Loucy (cell line): ENCODE results near the gene PTTG1IP.

ENCODE experiments used
- H2AFZ ChIP-seq: fragments of 200-600 bp; sonication (generic); 2 replicates; pipeline ENCODE4 v1.6.0; 2016; ENCODE audit warnings: antibody characterized with exemption, mild to moderate bottlenecking, low read length, moderate library complexity
- H3F3A ChIP-seq: fragments of 200-600 bp; 2 replicates; pipeline ENCODE4 v1.6.0; 2016; ENCODE audit warnings: antibody characterized with exemption, low read depth, mild to moderate bottlenecking
- H3K27me3 ChIP-seq: fragments of 200-600 bp; sonication (generic); 2 replicates; pipeline ENCODE4 v1.6.1; 2014; ENCODE audit warnings: low read length, mild to moderate bottlenecking; ENCODE audit not compliant: insufficient read depth, poor library complexity, severe bottlenecking
- H3K36me3 ChIP-seq: fragments of 200-600 bp; sonication (generic); 2 replicates; pipeline ENCODE4 v1.6.1; 2016; ENCODE audit warnings: low read length; ENCODE audit not compliant: insufficient read depth
- H3K4me1 ChIP-seq: fragments of 200-600 bp; sonication (generic); 2 replicates; pipeline ENCODE4 v1.5.1; 2014; ENCODE audit warnings: low read length, mild to moderate bottlenecking; ENCODE audit not compliant: insufficient read depth, poor library complexity, severe bottlenecking
- H3K4me2 ChIP-seq: fragments of 200-600 bp; sonication (generic); 2 replicates; pipeline ENCODE4 v1.6.0; 2014; ENCODE audit warnings: antibody characterized with exemption, low read length, low read depth, mild to moderate bottlenecking; ENCODE audit not compliant: poor library complexity, severe bottlenecking
- H3K4me3 ChIP-seq: fragments of 200-600 bp; sonication (generic); 2 replicates; pipeline ENCODE4 v1.5.1; 2014; ENCODE audit warnings: low read length, mild to moderate bottlenecking, mixed read lengths; ENCODE audit not compliant: poor library complexity, severe bottlenecking
- H3K79me2 ChIP-seq: fragments of 200-600 bp; sonication (generic); 2 replicates; pipeline ENCODE4 v1.6.1; 2014; ENCODE audit warnings: low read length; ENCODE audit not compliant: insufficient read depth
- H3K9ac ChIP-seq: fragments of 200-600 bp; sonication (generic); 2 replicates; pipeline ENCODE4 v1.6.0; 2014; ENCODE audit warnings: mild to moderate bottlenecking, low read depth, low read length, moderate library complexity; ENCODE audit not compliant: poor library complexity, severe bottlenecking
- H3K9me2 ChIP-seq: fragments of 200-600 bp; sonication (generic); replicated peaks from 2 replicates; pipeline ENCODE4 v1.6.1; 2016; ENCODE audit warnings: low read depth, low read length, mixed read lengths
- H3K9me3 ChIP-seq: fragments of 200-600 bp; sonication (generic); 2 replicates; pipeline ENCODE4 v1.6.1; 2014; ENCODE audit warnings: mild to moderate bottlenecking, antibody characterized with exemption, low read length, low read depth; ENCODE audit not compliant: insufficient read depth
- H4K20me1 ChIP-seq: fragments of 200-600 bp; sonication (generic); 2 replicates; pipeline ENCODE4 v1.6.0; 2014; ENCODE audit warnings: antibody characterized with exemption, low read length, mild to moderate bottlenecking; ENCODE audit not compliant: insufficient read depth, poor library complexity, severe bottlenecking
- CTCF ChIP-seq: fragments of 200-600 bp; sonication (generic); conservative IDR thresholded peaks from 2 replicates; pipeline ENCODE4 v1.5.1; 2014; ENCODE audit warnings: mild to moderate bottlenecking, antibody characterized with exemption, low read length
- EZH2phosphoT487 ChIP-seq: fragments of 200-600 bp; IDR thresholded peaks from 2 replicates; pipeline ENCODE4 v1.6.1; 2018; ENCODE audit warnings: antibody characterized with exemption, mild to moderate bottlenecking, moderate library complexity, borderline replicate concordance

PTTG1IP gene

GRCh38 chr21:44854664-44855446 lies 18.6 kb downstream of the PTTG1IP start:
- no peak for TF ChIP-seq CTCF
- no peak for TF ChIP-seq EZH2phosphoT487
- H3K36me3 ChIP-seq: peaks cover 97% of the 10 kb centered on the region
- H2AFZ ChIP-seq: no peak overlapping the region
- H3K79me2 ChIP-seq: peaks cover 68% of the 10 kb centered on the region; the same call in 1 of the 2 replicates
- H3K9me2 ChIP-seq: no peaks in the 10 kb centered on the region
- no peak overlapping the region for H3K9ac ChIP-seq
- no peaks in the 10 kb centered on the region for H3K4me1 ChIP-seq
- H3F3A ChIP-seq: no peaks in the 10 kb centered on the region
- H3K27me3 ChIP-seq: no peaks in the 10 kb centered on the region
- H3K4me2 ChIP-seq: no peak overlapping the region
- H4K20me1 ChIP-seq: peaks cover 42% of the 10 kb centered on the region
- no peaks in the 10 kb centered on the region for H3K9me3 ChIP-seq
- no peak overlapping the region for H3K4me3 ChIP-seq

GRCh38 chr21:44854391-44854663 lies 19.2 kb downstream of the PTTG1IP start:
- H3F3A ChIP-seq: no peaks in the 10 kb centered on the region
- no peak overlapping the region for H3K4me2 ChIP-seq
- H3K9me2 ChIP-seq: no peaks in the 10 kb centered on the region
- H3K9ac ChIP-seq: no peak overlapping the region
- no peaks in the 10 kb centered on the region for H3K9me3 ChIP-seq
- TF ChIP-seq CTCF (no peak), EZH2phosphoT487 (no peak)
- H3K4me1 ChIP-seq: no peaks in the 10 kb centered on the region
- H3K27me3 ChIP-seq: no peaks in the 10 kb centered on the region
- peaks cover 63% of the 10 kb centered on the region; the same call in 1 of the 2 replicates for H3K79me2 ChIP-seq
- H2AFZ ChIP-seq: no peak overlapping the region
- H4K20me1 ChIP-seq: peaks cover 42% of the 10 kb centered on the region
- H3K36me3 ChIP-seq: peaks cover 97% of the 10 kb centered on the region
- H3K4me3 ChIP-seq: no peak overlapping the region

GRCh38 chr21:44853601-44854390 lies 19.7 kb downstream of the PTTG1IP start:
- Histone ChIP-seq H3K4me3 (no peak overlapping the region), H2AFZ (no peak overlapping the region), H3K4me1 (no peaks in the 10 kb centered on the region), H3K27me3 (no peaks in the 10 kb centered on the region), H3K36me3 (peaks cover 97% of the 10 kb centered on the region), H3K9me3 (no peaks in the 10 kb centered on the region), H3K79me2 (peaks cover 57% of the 10 kb centered on the region; the same call in 1 of the 2 replicates), H3K9ac (no peak overlapping the region), H3K9me2 (no peaks in the 10 kb centered on the region), H4K20me1 (peaks cover 42% of the 10 kb centered on the region), H3F3A (no peaks in the 10 kb centered on the region), H3K4me2 (no peak overlapping the region)
- TF ChIP-seq CTCF: no peak
- TF ChIP-seq EZH2phosphoT487: no peak
